DND-41 (cell line): Measurements from ENCODE around the gene ELN.

Experiments
- ATAC-seq: fragments of 200-7000 bp; cut with Tn5 transposase; 3 replicates; pipeline ENCODE4 v1.9.1; 2021; ENCODE audit warnings: low read depth; ENCODE audit not compliant: insufficient read depth
- DNase-seq: peaks from one replicate; pipeline ENCODE4 v3.0.0-alpha.2; 2020
- H2AFZ ChIP-seq: 2 replicates; pipeline ENCODE4 v1.6.0; 2012; ENCODE audit warnings: low read depth, low read length
- H3K27ac ChIP-seq: 2 replicates; pipeline ENCODE4 v1.5.1; 2012; ENCODE audit warnings: low read length, inconsistent platforms
- H3K27me3 ChIP-seq: fragments of 200-600 bp; sonication (generic); 2 replicates; pipeline ENCODE4 v1.6.0; 2012; ENCODE audit warnings: low read length, mild to moderate bottlenecking, inconsistent platforms; ENCODE audit not compliant: insufficient read depth, poor library complexity
- H3K36me3 ChIP-seq: 2 replicates; pipeline ENCODE4 v1.5.1; 2012; ENCODE audit warnings: low read length, inconsistent platforms; ENCODE audit not compliant: insufficient read depth
- H3K4me1 ChIP-seq: 2 replicates; pipeline ENCODE4 v1.5.1; 2012; ENCODE audit warnings: mild to moderate bottlenecking, low read length; ENCODE audit not compliant: insufficient read depth
- H3K4me2 ChIP-seq: 2 replicates; pipeline ENCODE4 v1.6.0; 2012; ENCODE audit warnings: mild to moderate bottlenecking, moderate library complexity, low read length, inconsistent platforms; ENCODE audit not compliant: insufficient read depth
- H3K4me3 ChIP-seq, 2 experiments: fragments of 200-600 bp in 1 of 2; shearing (Covaris generic) in 1 of 2; 2 replicates each; pipeline ENCODE4 v1.5.1; 2012 to 2016; ENCODE audit warnings: inconsistent platforms in 2 of 2, low read length in 2 of 2, mild to moderate bottlenecking in 2 of 2, low read depth in 1 of 2, moderate library complexity in 1 of 2
- H3K79me2 ChIP-seq: 2 replicates; pipeline ENCODE4 v1.6.0; 2012; ENCODE audit warnings: low read length, inconsistent platforms; ENCODE audit not compliant: insufficient read depth
- H3K9ac ChIP-seq: 2 replicates; pipeline ENCODE4 v1.6.0; 2012; ENCODE audit warnings: low read depth, mild to moderate bottlenecking, inconsistent platforms, low read length, moderate library complexity
- H3K9me3 ChIP-seq: 2 replicates; pipeline ENCODE4 v1.5.1; 2012; ENCODE audit warnings: low read length, moderate library complexity, mild to moderate bottlenecking, inconsistent platforms; ENCODE audit not compliant: insufficient read depth, severe bottlenecking
- H4K20me1 ChIP-seq: 2 replicates; pipeline ENCODE4 v1.6.0; 2012; ENCODE audit warnings: low read length; ENCODE audit not compliant: insufficient read depth
- CTCF ChIP-seq: IDR thresholded peaks from 2 replicates; pipeline ENCODE4 v1.5.1; 2012; ENCODE audit warnings: borderline replicate concordance, low read length, moderate library complexity, mild to moderate bottlenecking; ENCODE audit not compliant: poor library complexity, severe bottlenecking; ENCODE audit errors: extremely low read depth
- EZH2 ChIP-seq: IDR thresholded peaks from 3 replicates; pipeline ENCODE4 v1.6.1; 2012; ENCODE audit warnings: borderline replicate concordance, low read depth, mild to moderate bottlenecking, moderate library complexity, low read length, inconsistent platforms; ENCODE audit not compliant: severe bottlenecking

Gene ELN

DNA sequence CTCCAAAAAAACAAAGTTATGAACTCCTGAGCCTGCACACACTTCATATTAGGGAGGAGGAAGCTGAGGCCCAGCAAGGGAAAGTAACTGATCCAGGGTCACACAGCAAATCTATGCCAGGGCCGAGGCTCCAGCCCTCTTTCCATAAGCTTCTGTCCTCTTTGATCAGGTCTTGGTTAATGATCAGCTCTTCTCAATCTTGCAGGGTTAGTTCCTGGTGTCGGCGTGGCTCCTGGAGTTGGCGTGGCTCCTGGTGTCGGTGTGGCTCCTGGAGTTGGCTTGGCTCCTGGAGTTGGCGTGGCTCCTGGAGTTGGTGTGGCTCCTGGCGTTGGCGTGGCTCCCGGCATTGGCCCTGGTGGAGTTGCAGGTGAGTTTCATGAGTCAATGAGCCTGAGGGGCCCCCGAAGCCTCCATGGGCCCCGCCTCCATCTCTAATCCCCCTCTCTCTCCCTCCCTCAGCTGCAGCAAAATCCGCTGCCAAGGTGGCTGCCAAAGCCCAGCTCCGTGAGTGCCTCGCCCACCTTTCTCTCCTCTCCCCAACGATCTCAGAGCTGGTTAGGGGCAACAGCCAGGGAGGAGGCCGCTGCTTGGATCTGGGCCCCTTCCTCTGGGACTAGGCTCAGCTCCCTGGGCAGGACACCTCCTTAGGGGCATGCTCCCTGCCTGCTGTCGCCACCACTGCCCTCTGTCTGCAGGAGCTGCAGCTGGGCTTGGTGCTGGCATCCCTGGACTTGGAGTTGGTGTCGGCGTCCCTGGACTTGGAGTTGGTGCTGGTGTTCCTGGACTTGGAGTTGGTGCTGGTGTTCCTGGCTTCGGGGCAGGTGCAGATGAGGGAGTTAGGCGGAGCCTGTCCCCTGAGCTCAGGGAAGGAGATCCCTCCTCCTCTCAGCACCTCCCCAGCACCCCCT lies 32.0 kb downstream of the ELN start:
- no peak overlapping the region for H3K9ac ChIP-seq
- no peak overlapping the region for H3K27ac ChIP-seq
- no peaks in the 10 kb centered on the region for H3K36me3 ChIP-seq
- no peak overlapping the region for H3K4me3 ChIP-seq
- no peaks in the 10 kb centered on the region for H3K9me3 ChIP-seq
- peaks cover 22% of the 10 kb centered on the region for H3K27me3 ChIP-seq
- no peaks in the 10 kb centered on the region for H3K79me2 ChIP-seq
- DNase-seq, result no peak
- H3K4me2 ChIP-seq, result no peak overlapping the region
- H2AFZ ChIP-seq, result no peak overlapping the region
- TF ChIP-seq EZH2, result no peak
- TF ChIP-seq CTCF, result no peak
- no peak for ATAC-seq
- no peaks in the 10 kb centered on the region for H3K4me1 ChIP-seq
- H4K20me1 ChIP-seq, result no peaks in the 10 kb centered on the region

GRCh38 chr7:74061840-74062539 lies 34.0 kb downstream of the ELN start:
- no peaks in the 10 kb centered on the region for H3K79me2 ChIP-seq
- H3K9ac ChIP-seq, result no peak overlapping the region
- H3K36me3 ChIP-seq, result no peaks in the 10 kb centered on the region
- H3K27ac ChIP-seq, result no peak overlapping the region
- H2AFZ ChIP-seq, result no peak overlapping the region
- H3K4me1 ChIP-seq, result no peaks in the 10 kb centered on the region
- no peak overlapping the region for H3K4me3 ChIP-seq
- TF ChIP-seq CTCF (no peak), EZH2 (no peak)
- no peaks in the 10 kb centered on the region for H3K9me3 ChIP-seq
- H3K4me2 ChIP-seq, result no peak overlapping the region
- H3K27me3 ChIP-seq, result peaks cover 17% of the 10 kb centered on the region
- peak; percentile 66 for DNase-seq
- peak; percentile 95 for ATAC-seq
- H4K20me1 ChIP-seq, result no peaks in the 10 kb centered on the region

DNA sequence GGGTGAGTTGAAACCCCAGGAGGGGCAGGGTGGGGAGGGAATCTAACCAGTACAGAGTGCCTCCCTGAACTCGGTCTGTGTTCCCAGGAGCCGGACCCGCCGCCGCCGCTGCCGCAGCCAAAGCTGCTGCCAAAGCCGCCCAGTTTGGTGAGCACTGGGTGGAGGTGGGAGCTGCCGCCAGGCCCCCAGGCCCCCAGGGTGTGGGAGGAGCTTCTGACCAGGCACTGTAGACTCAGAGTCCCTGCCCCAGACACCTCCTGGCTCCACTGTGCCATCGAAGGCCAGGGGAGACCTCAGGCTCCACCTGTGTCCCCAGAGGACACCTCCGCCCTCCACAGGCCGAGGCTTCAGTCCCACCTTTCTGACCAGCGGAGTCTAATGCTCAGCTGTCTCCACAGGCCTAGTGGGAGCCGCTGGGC lies 35.3 kb downstream of the ELN start:
- peaks cover 4% of the 10 kb centered on the region for H3K4me1 ChIP-seq
- no peak overlapping the region for H3K9ac ChIP-seq
- H4K20me1 ChIP-seq, result no peaks in the 10 kb centered on the region
- no peaks in the 10 kb centered on the region for H3K79me2 ChIP-seq
- H3K27ac ChIP-seq, result no peak overlapping the region
- no peak overlapping the region for H3K4me2 ChIP-seq
- no peaks in the 10 kb centered on the region for H3K9me3 ChIP-seq
- ATAC-seq (no peak), DNase-seq (no peak)
- TF ChIP-seq EZH2 (no peak), CTCF (no peak)
- H3K27me3 ChIP-seq, result peaks cover 8% of the 10 kb centered on the region
- H3K4me3 ChIP-seq, result no peak overlapping the region
- H2AFZ ChIP-seq, result no peak overlapping the region
- H3K36me3 ChIP-seq, result no peaks in the 10 kb centered on the region
